Fibroblast of lung (primary cell): ENCODE measurements around the gene ITGAE.

Source experiments
- CTCF ChIP-seq, 2 donors: IDR thresholded peaks in 1 of 2; conservative IDR thresholded peaks in 1 of 2; 1 replicate in 1 of 2; 2 replicates in 1 of 2; pipeline ENCODE4 v1.5.1; 2011 to 2012; ENCODE audit warnings: low read length in 2 of 2, control low read depth in 1 of 2, inconsistent platforms in 1 of 2, low read depth in 1 of 2, mild to moderate bottlenecking in 1 of 2
- EZH2 ChIP-seq: IDR thresholded peaks from 2 replicates; pipeline ENCODE4 v1.5.1; 2012; ENCODE audit warnings: low read length, control low read depth, mild to moderate bottlenecking; ENCODE audit errors: missing control alignments

GRCh38 chr17:3812771-3813170 lies 11.8 kb upstream of the ITGAE start:
- TF ChIP-seq CTCF (conservative IDR thresholded peaks at IDR 0.05 in 1 of 2, IDR thresholded peaks at IDR 0.05 in 1 of 2; ENCODE audit: low read depth in 1 of 2, low read length in 2 of 2) (no peak), EZH2 (no peak)
